Neural progenitor cell (in vitro differentiated cells): ENCODE data around the gene GADD45B.

Source experiments
- EZH2 ChIP-seq: fragments of 200-600 bp; sonication (generic); IDR thresholded peaks from 2 replicates; pipeline ENCODE4 v1.6.1; 2017; ENCODE audit warnings: antibody characterized with exemption, mild to moderate bottlenecking, moderate library complexity
- EZH2phosphoT487 ChIP-seq: fragments of 200-600 bp; sonication (generic); IDR thresholded peaks from 2 replicates; pipeline ENCODE4 v1.6.1; 2017; ENCODE audit warnings: antibody characterized with exemption
- TF ChIP-seq, protein P1 (sequence below): fragments of 200-600 bp; sonication (generic); IDR thresholded peaks from 2 replicates; pipeline ENCODE4 v1.5.1; 2017; ENCODE audit warnings: antibody characterized with exemption, mild to moderate bottlenecking

- TF ChIP-seq, protein P1, sequence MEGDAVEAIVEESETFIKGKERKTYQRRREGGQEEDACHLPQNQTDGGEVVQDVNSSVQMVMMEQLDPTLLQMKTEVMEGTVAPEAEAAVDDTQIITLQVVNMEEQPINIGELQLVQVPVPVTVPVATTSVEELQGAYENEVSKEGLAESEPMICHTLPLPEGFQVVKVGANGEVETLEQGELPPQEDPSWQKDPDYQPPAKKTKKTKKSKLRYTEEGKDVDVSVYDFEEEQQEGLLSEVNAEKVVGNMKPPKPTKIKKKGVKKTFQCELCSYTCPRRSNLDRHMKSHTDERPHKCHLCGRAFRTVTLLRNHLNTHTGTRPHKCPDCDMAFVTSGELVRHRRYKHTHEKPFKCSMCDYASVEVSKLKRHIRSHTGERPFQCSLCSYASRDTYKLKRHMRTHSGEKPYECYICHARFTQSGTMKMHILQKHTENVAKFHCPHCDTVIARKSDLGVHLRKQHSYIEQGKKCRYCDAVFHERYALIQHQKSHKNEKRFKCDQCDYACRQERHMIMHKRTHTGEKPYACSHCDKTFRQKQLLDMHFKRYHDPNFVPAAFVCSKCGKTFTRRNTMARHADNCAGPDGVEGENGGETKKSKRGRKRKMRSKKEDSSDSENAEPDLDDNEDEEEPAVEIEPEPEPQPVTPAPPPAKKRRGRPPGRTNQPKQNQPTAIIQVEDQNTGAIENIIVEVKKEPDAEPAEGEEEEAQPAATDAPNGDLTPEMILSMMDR, result no peak
- TF ChIP-seq EZH2, result no peak
- no peak for TF ChIP-seq EZH2phosphoT487
Observed at GRCh38 chr19:2454962-2455850, 20.7 kb upstream of the GADD45B start.
